IPS-18a (cell line): ENCODE measurements around the gene EPHA6.
"Not testable (repeated sequence)": the region's sequence is repeated elsewhere in the genome, so short reads cannot be mapped to it uniquely, and the experiment has no call there.

Experiments
- H3K27ac ChIP-seq: one replicate; pipeline ENCODE4 v1.5.1; 2013; ENCODE audit warnings: low read length
- H3K27me3 ChIP-seq: one replicate; pipeline ENCODE4 v1.6.1; 2013; ENCODE audit warnings: mild to moderate bottlenecking, low read length; ENCODE audit not compliant: control insufficient read depth, insufficient read depth
- H3K36me3 ChIP-seq: one replicate; pipeline ENCODE4 v1.6.1; 2013; ENCODE audit warnings: low read depth, low read length; ENCODE audit not compliant: control insufficient read depth
- H3K4me1 ChIP-seq: one replicate; pipeline ENCODE4 v1.6.1; 2013; ENCODE audit warnings: low read depth, low read length; ENCODE audit not compliant: control insufficient read depth
- H3K4me3 ChIP-seq: one replicate; pipeline ENCODE4 v1.5.1; 2013; ENCODE audit warnings: low read length
- H3K9ac ChIP-seq: one replicate; pipeline ENCODE4 v1.6.1; 2013; ENCODE audit warnings: mild to moderate bottlenecking, low read length, moderate library complexity
- H3K9me3 ChIP-seq: one replicate; pipeline ENCODE4 v1.6.1; 2013; ENCODE audit warnings: low read depth, low read length; ENCODE audit not compliant: control insufficient read depth

EPHA6 gene

DNA sequence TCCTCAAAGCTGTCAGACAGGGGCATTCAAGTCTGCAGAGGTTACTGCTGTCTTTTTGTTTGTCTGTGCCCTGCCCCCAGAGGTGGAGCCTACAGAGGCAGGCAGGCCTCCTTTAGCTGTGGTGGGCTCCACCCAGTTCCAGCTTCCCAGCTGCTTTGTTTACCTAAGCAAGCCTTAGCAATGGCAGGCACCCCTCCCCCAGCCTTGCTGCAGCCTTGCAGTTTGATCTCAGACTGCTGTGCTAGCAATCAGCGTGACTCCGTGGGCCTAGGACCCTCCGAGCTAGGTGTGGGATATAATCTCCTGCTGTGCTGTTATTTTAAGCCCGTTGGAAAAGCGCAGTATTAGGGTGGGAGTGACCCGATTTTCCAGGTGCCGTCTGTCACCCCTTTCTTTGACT, 127.7 kb downstream of the EPHA6 start:
- not testable (repeated sequence) for H3K27ac ChIP-seq, H3K36me3 ChIP-seq, H3K4me1 ChIP-seq, H3K9ac ChIP-seq, H3K9me3 ChIP-seq, H3K4me3 ChIP-seq, H3K27me3 ChIP-seq

DNA sequence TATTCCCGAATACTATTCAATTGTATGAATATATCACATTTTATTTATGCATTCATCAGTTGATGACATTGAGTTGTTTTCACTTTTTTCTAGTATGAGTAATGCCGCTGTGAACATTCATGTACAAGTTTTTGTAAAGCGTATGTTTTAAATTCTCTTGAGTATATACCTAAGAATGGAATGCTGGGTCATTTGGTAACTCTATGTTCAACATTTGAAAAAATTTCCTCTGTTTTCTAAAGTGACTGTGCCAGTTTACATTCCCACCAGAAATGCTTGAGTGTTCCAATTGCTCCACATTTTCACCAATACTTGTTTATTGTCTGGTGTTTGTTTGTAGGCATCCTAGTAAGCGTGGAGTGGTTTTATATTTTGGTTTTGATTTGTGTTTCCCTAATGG, 144.5 kb downstream of the EPHA6 start:
- H3K27ac ChIP-seq: no peak overlapping the region
- no peaks in the 10 kb centered on the region for H3K9me3 ChIP-seq
- H3K36me3 ChIP-seq: no peaks in the 10 kb centered on the region
- no peak overlapping the region for H3K4me3 ChIP-seq
- H3K27me3 ChIP-seq: no peaks in the 10 kb centered on the region
- H3K9ac ChIP-seq: no peak overlapping the region
- H3K4me1 ChIP-seq: no peaks in the 10 kb centered on the region

DNA sequence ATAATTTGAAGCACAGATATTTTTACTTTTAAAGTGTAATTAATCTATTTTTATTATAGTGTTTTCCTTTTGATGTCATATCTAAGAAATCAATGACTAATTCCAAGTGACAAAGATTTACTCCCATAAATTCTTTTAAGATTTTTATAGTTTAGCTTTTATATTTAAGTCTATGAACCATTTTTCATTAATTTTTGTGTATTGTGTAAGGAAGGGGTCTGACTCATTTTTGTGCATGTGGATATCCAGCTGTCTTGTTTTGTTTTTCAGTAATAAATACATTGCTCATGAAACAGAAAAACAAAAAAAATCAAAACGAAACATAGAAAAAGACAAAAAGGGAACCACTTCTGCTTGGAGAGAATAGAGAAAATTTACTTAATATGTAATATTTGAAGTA, 145.1 kb downstream of the EPHA6 start:
- Histone ChIP-seq H3K36me3 (no peaks in the 10 kb centered on the region), H3K27ac (no peak overlapping the region), H3K9ac (no peak overlapping the region)

DNA sequence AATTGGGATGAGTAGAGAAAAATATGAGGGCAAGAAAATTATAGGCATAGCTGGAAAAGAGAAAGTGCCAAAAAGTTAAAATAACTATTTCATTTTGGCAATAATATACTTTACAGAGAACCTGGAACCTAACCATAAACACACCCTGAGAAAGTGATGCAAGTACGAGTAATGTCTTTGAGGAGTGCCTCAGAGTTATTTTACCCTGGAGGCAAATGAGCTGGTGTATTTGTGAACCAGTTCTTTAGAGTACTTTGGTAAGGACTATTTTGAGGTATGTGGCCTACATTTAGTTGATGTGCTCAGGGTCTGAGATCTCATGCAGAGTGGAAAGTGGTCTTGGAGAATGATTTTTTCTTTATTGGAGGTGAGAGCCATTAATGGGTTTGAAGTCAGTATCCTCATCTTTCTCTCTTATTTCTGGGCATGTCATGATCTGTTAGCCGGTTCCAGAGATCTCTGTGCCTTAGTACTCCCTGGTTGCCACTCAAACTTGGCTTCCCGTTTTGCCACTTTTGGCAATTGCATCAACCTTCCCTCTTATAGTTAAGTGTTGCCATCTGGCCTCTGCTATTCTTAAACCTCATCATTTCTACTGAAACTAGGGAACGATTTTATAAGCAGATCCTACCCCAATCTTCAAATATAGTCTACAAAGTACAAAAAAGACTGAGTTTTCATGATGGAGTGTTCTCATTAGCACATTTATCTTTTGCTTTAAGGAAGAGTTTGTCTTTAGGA, 145.7 kb downstream of the EPHA6 start:
- Histone ChIP-seq H3K27ac (no peak overlapping the region), H3K9ac (no peak overlapping the region), H3K36me3 (no peaks in the 10 kb centered on the region), H3K9me3 (no peaks in the 10 kb centered on the region), H3K4me3 (no peak overlapping the region), H3K4me1 (no peaks in the 10 kb centered on the region), H3K27me3 (no peaks in the 10 kb centered on the region)

More for the DNA sequence above, 145.1 kb downstream of the EPHA6 start:
- Histone ChIP-seq H3K4me3 (no peak overlapping the region), H3K27me3 (no peaks in the 10 kb centered on the region), H3K9me3 (no peaks in the 10 kb centered on the region), H3K4me1 (no peaks in the 10 kb centered on the region)

- H3K36me3 ChIP-seq: no peaks in the 10 kb centered on the region
- no peak overlapping the region for H3K9ac ChIP-seq
- H3K9me3 ChIP-seq: no peaks in the 10 kb centered on the region
- no peak overlapping the region for H3K27ac ChIP-seq
- H3K27me3 ChIP-seq: no peaks in the 10 kb centered on the region
- no peaks in the 10 kb centered on the region for H3K4me1 ChIP-seq
- H3K4me3 ChIP-seq: no peak overlapping the region
Measured at GRCh38 chr3:96960661-96961330, 146.4 kb downstream of the EPHA6 start.

- no peak overlapping the region for H3K4me3 ChIP-seq
- H3K9ac ChIP-seq: no peak overlapping the region
- no peaks in the 10 kb centered on the region for H3K4me1 ChIP-seq
- H3K27me3 ChIP-seq: no peaks in the 10 kb centered on the region
- no peaks in the 10 kb centered on the region for H3K9me3 ChIP-seq
- no peak overlapping the region for H3K27ac ChIP-seq
- H3K36me3 ChIP-seq: no peaks in the 10 kb centered on the region
Measured at GRCh38 chr3:96961576-96961975, 147.2 kb downstream of the EPHA6 start.

- no peak overlapping the region for H3K9ac ChIP-seq
- no peak overlapping the region for H3K4me3 ChIP-seq
Measured at GRCh38 chr3:96966181-96966929, 152.0 kb downstream of the EPHA6 start.

GRCh38 chr3:96970211-96970610, 155.8 kb downstream of the EPHA6 start:
- Histone ChIP-seq H3K27me3 (no peaks in the 10 kb centered on the region), H3K4me1 (no peaks in the 10 kb centered on the region), H3K27ac (no peak overlapping the region), H3K4me3 (no peak overlapping the region), H3K9me3 (no peaks in the 10 kb centered on the region), H3K9ac (no peak overlapping the region), H3K36me3 (no peaks in the 10 kb centered on the region)

More at GRCh38 chr3:96966181-96966929, 152.0 kb downstream of the EPHA6 start:
- no peaks in the 10 kb centered on the region for H3K9me3 ChIP-seq
- H3K27me3 ChIP-seq: no peaks in the 10 kb centered on the region
- no peak overlapping the region for H3K27ac ChIP-seq
- no peaks in the 10 kb centered on the region for H3K36me3 ChIP-seq
- H3K4me1 ChIP-seq: no peaks in the 10 kb centered on the region

DNA sequence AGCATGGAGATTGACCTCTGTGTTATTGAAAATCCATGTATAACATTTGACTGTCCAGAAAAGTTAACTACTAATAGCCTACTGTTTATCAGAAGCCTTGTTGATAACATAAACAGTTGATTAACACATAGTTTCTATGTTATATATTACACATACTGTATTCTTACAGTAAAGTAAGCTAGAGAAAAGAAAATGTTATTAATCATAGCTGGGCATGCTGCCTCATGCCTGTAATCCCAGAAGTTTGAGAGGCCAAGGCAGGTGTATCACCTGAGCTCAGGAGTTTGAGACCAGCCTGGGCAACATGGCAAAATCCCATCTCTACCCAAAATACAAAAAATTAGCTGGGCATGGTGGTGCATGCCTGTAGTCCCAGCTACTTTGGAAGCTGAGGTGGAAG, 163.3 kb downstream of the EPHA6 start:
- H3K36me3 ChIP-seq: no peaks in the 10 kb centered on the region

GRCh38 chr3:96983716-96984115, 169.3 kb downstream of the EPHA6 start:
- not testable (repeated sequence) for H3K9me3 ChIP-seq, H3K36me3 ChIP-seq, H3K27me3 ChIP-seq, H3K4me1 ChIP-seq, H3K9ac ChIP-seq, H3K4me3 ChIP-seq, H3K27ac ChIP-seq

More for the DNA sequence above, 163.3 kb downstream of the EPHA6 start:
- no peaks in the 10 kb centered on the region for H3K9me3 ChIP-seq
- no peak overlapping the region for H3K4me3 ChIP-seq
- H3K27me3 ChIP-seq: no peaks in the 10 kb centered on the region
- no peak overlapping the region for H3K27ac ChIP-seq
- no peaks in the 10 kb centered on the region for H3K4me1 ChIP-seq
- H3K9ac ChIP-seq: no peak overlapping the region

GRCh38 chr3:96986241-96986640, 171.8 kb downstream of the EPHA6 start:
- Histone ChIP-seq H3K9ac (no peak overlapping the region), H3K4me1 (no peaks in the 10 kb centered on the region), H3K27me3 (no peaks in the 10 kb centered on the region), H3K36me3 (no peaks in the 10 kb centered on the region), H3K4me3 (no peak overlapping the region), H3K9me3 (no peaks in the 10 kb centered on the region), H3K27ac (no peak overlapping the region)
